ENCODE data around the gene UBE2H.

- TF ChIP-seq, protein P1, sequence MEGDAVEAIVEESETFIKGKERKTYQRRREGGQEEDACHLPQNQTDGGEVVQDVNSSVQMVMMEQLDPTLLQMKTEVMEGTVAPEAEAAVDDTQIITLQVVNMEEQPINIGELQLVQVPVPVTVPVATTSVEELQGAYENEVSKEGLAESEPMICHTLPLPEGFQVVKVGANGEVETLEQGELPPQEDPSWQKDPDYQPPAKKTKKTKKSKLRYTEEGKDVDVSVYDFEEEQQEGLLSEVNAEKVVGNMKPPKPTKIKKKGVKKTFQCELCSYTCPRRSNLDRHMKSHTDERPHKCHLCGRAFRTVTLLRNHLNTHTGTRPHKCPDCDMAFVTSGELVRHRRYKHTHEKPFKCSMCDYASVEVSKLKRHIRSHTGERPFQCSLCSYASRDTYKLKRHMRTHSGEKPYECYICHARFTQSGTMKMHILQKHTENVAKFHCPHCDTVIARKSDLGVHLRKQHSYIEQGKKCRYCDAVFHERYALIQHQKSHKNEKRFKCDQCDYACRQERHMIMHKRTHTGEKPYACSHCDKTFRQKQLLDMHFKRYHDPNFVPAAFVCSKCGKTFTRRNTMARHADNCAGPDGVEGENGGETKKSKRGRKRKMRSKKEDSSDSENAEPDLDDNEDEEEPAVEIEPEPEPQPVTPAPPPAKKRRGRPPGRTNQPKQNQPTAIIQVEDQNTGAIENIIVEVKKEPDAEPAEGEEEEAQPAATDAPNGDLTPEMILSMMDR (IDR thresholded peaks at IDR 0.05): no peak
- no peak for TF ChIP-seq POLR2A (IDR thresholded peaks at IDR 0.05)
Measured at GRCh38 chr7:129875745-129876411, 76.9 kb downstream of the UBE2H start.

Measured in body of pancreas (tissue), 4 donors.